NCI-H1436 (cell line): ENCODE data around the gene CUL9.
A peak's percentile ranks its signal among the peaks of the same experiment; 100 is the strongest.

Experiments
- DNase-seq: peaks from one replicate; lab custom pipeline; 2025; lab: John Stamatoyannopoulos, UW

The CUL9 gene

DNA sequence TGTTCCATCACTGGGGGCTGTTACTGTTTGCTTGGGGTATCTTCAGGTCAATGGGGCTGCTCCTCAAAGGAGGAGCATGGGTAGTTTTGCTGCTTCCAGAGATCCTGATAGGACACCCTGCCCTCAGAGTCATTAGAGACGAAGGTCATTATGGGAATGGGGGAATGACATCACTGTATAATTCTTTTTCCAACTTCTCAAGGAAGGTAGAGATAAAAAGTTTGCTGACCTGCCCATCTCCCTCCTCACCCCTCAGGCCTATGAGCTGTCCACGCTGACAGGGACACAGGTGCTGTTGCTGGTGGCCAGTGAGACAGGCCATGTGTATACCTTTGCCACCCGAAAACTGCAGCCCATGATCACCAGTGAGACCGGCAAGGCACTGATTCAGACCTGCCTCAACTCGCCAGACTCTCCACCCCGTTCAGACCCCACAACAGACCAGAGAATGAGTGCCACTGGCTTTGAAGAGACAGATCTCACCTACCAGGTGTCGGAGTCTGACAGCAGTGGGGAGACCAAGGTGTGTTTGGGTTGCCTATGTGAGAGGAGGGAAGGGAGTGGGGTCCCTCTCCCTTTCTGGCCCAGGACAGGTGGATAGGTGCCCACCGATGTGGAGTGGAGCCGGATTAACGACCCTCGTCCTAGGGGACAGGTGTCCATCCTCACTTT is 8.3 kb upstream of the CUL9 start:
- DNase-seq: no peak

DNA sequence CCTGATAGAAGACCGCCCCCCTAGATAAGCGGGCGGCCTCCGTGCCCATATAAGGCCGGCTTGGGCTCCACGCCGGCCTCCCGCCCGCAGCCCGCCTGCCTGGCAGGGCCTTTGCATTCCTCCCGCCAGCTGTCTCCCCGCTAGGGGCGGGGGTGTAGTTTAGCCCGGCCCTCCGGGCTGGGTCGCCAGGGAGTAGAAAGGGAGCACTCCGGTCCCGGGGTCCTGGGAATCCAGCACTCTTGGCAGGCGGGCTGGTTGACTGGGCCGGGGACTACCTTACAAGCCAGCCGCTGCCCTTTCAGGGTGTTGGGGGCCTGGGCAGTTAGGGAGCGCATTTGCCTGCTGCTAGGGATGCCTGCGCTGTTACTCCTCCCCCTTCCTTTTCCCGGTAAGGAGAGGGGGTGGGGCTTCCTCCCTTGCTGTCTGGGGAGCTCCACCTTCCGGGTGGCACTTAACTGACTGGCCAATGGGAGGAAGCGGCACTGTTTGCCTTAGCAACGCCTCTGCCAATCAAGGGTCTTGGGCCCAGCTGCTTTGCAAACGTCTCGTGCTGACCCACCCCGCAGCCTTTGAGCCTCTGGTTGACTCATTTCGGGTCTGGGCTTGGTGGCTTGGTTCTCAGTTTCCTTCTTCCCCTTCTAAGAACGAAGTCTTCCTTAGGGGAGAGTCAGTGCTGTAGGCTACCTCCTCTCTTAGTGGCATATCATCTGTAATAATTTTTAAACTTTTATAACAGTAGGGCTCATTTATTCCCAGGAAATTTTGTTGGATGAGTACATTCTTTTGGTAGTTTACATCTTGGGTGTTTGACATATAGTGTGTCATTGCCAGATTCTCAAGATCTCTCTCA is 7.5 kb upstream of the CUL9 start:
- peak; percentile 96 for DNase-seq

- no peak for DNase-seq
Measured at GRCh38 chr6:43175676-43176422, 6.1 kb upstream of the CUL9 start.

DNA sequence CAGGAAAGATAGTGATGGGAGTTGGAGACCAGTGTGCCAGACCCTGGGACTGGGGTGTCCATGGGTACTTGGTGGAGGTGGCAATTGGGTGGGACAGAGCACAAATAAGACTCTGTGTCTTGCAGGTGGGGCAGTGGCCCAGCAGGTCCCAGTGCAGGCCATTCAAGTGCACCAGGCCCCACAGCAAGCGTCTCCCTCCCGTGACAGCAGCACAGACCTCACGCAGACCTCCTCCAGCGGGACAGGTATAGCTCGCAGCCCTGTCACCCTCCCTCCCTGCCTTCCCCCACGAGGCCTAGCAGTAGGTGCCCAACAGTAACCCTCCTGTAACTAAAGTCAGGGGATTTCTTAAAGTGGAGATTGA is 5.6 kb upstream of the CUL9 start:
- DNase-seq: no peak

DNA sequence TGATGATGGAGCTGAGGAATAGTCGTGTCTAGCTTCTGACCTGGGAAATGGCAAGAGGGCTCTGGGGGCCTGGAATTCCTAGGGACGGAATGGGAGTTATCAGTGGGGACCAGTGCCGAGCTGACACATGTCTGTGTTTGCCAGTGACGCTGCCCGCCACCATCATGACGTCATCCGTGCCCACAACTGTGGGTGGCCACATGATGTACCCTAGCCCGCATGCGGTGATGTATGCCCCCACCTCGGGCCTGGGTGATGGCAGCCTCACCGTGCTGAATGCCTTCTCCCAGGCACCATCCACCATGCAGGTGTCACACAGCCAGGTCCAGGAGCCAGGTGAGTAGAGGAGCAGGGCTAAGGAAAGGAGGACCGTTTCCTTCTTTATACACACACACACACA is 3.8 kb upstream of the CUL9 start:
- DNase-seq: no peak

DNA sequence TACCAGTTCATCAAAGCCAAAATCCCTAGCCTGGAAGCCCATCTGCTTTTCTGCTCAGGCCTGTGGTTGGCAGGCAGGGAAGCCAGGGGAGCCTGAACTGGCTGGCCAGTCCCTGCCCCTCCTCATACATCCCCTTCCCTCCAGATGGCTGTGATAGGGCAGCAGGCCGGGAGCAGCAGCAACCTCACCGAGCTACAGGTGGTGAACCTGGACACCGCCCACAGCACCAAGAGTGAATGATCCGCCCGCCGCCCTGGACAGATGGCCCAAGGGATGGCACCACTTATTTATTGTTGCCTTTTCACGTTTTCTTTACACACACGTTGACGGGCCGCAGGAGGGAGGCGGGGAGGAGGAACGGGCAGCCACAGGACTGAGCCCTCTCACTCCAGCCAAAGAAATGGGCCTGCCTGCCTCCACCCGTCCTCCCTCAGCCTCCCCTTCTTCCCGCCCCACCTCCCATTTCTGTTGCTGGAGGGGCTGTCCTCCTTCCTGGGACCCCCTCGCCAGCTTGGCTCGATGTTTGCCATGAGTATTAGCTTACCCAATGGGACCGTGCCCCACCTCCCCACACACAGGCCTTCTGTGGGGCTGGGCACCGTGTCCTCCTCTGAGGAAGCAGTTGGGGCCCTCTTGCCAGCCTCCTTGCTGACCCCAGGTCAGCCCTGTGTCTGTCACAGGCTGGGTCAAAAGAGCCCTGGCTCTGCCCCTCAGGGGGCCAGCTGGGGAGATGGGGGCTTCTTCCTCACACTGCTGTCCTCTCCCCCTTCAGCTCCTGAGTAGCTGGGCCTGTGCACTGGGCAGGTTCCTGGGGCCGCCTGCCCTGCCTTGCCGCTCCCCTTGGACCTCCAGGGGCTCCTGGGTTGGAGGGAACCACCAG is 2.8 kb upstream of the CUL9 start:
- DNase-seq: no peak

- DNase-seq: no peak
Measured at GRCh38 chr6:43180058-43180457, 1.9 kb upstream of the CUL9 start.

DNA sequence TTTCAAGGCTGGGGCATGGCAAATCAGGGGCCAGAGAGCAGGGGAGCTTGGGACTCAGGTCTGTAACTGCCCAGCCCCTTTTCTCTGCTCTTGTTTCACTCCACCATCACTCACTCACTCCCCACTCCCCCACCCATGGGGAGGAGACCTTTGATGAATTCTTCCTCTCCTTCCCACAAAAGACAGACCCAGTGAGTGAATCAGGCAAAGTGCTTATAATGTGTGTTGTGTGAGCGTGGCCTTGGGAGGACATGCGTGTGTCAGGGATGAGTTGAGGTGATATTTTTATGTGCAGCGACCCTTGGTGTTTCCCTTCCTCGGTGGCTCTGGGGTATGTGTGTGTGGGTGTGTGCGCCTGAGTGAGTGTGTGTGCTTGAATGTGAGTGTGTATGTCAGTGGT is 1.0 kb upstream of the CUL9 start:
- DNase-seq: no peak

DNA sequence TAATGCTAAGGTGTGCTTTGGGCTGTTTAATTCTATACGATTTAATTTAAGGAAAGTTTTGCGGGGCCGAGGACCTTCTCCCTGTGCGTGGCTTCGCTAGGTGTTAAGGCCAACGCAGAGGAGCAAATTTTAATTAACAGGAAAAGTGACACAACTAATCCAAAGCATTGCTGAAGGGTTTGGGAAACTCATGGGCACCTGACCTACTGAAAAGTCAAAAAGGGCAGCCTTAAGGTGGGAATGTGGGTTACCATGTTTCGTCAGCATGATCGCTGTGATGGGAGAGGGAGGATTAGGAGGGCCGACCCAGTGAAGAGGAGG is 415 bp upstream of the CUL9 start:
- DNase-seq: no peak

DNA sequence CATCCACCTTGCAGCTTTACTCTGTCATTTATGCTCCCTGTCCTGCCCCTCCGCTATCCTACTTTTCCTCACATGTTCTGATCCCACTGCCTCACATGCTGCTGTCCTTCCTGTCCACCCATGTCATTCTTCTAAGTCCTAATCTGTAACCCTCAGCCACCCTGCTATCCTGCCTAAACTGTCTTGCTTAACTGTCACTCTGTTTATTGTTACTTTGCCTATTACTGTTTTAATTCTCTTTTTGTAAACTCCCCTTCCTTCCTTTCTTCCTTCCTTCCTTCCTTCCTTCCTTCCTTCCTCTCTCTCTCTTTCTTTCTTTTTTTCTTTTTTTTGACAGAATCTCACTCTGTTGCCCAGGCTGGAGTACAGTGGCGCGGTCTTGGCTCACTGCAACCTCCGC is 1.4 kb downstream of the CUL9 start:
- no peak for DNase-seq

DNA sequence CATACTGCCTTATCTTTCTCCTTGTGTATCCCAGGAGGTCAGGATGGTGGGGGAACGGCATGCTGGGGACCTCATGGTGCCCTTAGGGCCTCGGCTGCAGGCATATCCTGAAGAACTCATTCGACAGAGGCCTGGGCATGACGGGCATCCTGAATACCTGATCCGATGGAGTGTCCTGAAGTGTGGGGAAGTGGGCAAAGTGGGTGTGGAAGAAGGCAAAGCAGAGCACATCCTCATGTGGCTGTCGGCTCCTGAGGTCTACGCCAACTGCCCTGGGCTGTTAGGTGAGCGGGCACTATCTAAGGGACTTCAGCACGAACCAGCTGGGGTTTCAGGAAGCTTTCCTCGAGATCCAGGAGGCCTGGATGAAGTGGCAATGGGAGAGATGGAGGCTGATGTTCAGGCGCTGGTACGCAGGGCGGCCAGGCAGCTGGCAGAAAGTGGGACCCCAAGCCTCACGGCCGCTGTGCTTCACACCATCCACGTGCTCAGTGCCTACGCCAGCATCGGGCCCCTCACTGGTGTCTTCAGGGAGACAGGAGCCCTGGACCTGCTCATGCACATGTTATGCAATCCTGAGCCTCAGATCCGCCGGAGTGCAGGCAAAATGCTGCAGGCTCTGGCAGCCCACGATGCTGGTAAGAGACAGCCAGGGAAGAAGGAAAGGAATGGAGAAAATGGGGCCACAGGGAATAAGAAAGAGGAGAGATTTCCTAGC is 2.4 kb downstream of the CUL9 start:
- DNase-seq: no peak

DNA sequence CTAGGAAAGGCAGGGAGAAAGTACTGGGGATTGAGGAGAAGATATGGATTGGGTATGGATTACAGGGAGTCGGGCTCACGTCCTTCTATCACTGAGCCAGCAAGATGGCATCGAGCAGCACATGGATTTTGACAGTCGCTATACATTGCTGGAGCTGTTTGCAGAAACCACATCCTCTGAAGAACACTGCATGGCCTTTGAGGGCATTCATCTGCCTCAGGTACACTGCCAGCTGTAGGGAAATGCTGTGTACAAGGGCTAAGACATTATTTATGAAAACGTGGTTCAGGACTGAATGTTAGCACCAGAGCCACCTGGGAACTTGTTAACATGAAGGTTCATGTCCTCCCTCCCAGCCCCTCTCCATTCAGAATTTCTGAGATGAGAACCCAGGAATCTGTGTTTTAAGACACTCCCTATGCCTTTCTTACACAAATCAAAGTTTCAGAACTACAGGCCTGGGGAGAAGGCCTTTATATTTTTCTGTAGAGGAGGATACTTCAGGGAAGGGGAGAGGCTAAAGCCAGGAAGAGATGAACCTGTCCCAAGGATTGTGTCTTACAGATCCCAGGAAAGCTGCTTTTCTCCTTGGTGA is 3.5 kb downstream of the CUL9 start:
- DNase-seq: no peak

- DNase-seq: no peak
Measured at GRCh38 chr6:43186019-43186418, 4.0 kb downstream of the CUL9 start.

DNA sequence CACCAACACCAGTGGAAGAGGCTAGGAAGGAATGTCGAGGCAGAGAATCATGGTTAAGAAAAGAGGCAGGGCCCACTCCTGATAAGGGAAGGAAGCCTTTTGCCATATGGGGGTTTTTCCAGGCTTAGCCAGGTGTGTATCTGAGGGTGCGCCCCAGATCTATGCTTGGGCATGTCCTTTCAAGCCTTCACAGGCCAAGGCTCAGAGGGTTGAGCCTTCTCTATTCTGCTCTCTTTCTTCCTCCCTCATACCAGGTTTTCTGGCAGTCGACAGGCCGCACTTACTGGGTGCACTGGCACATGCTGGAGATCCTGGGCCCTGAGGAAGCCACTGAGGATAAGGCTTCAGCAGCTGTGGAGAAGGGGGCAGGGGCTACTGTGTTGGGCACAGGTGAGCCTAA is 4.7 kb downstream of the CUL9 start:
- no peak for DNase-seq

DNA sequence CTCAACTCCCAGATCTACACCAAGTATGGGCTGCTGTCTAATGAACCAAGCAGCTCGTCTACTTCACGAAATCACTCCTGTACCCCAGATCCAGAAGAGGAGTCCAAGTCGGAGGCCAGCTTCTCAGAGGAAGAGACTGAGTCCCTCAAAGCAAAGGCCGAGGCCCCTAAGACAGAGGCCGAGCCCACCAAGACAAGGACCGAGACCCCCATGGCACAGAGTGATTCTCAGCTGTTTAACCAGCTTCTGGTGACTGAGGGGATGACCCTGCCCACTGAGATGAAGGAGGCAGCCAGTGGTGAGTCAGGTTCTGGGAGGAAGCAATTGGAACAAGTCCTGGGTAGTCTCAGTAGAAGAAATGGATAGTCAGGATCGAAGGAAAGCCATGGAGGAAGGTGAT is 5.8 kb downstream of the CUL9 start:
- DNase-seq: no peak

GRCh38 chr6:43188426-43188825 is 6.4 kb downstream of the CUL9 start:
- no peak for DNase-seq

DNA sequence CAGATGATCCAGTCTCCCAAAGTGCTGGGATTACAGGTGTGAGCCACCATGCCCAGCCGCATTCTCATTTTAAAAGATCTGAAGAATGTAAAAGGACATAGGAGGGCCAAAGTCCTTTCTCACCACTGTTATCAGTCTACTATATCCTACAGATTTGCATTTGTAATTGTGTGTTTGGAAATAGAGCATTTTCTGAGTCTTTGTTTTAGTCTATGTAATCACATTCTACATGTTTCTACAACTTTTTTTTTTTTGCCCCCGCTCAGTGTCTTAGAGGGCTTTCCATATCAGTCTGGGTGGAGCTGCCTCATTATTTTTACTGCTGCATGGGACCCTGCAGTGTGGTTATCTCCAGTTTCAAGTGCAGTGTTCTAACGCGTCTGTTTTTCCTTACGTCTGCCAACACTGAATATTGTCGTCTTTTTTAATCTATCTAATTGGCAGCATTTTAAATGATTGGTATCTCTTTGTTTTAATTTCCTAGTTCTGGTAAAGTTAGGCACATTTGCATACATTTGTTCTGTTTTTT is 7.8 kb downstream of the CUL9 start:
- no peak for DNase-seq

DNA sequence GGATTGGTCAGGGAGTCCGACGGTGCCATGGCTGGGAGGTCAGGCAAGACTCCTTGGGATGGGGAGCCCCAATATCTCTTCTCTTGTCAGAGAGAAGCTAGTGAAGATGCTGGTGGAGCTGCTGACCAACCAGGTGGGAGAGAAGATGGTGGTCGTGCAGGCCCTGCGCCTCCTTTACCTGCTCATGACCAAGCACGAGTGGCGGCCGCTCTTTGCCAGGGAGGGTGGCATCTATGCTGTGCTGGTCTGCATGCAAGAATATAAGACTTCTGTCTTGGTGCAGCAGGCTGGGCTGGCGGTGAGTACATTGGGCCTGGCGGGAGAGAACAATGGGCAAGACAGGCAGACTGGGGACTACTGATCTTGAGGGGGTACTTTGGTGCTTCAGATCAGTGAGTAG is 10.9 kb downstream of the CUL9 start:
- no peak for DNase-seq

- no peak for DNase-seq
Measured at GRCh38 chr6:43193929-43194328, 11.9 kb downstream of the CUL9 start.

GRCh38 chr6:43196337-43196736 is 14.3 kb downstream of the CUL9 start:
- no peak for DNase-seq

- no peak for DNase-seq
Measured at GRCh38 chr6:43199912-43200311, 17.9 kb downstream of the CUL9 start.
